Measurements from ENCODE around the gene KCNK3. TPM values are rescaled to one million over a fixed set of nuclear protein-coding genes. Genes with fewer than 3 reads are reported as not detected.
A peak's percentile ranks its signal among the peaks of the same experiment; 100 is the strongest.

KCNK3 gene
- polyA plus RNA-seq, 1 of the 3 experiments (the other 2 are of a cell fraction), result 0.16 TPM

DNA sequence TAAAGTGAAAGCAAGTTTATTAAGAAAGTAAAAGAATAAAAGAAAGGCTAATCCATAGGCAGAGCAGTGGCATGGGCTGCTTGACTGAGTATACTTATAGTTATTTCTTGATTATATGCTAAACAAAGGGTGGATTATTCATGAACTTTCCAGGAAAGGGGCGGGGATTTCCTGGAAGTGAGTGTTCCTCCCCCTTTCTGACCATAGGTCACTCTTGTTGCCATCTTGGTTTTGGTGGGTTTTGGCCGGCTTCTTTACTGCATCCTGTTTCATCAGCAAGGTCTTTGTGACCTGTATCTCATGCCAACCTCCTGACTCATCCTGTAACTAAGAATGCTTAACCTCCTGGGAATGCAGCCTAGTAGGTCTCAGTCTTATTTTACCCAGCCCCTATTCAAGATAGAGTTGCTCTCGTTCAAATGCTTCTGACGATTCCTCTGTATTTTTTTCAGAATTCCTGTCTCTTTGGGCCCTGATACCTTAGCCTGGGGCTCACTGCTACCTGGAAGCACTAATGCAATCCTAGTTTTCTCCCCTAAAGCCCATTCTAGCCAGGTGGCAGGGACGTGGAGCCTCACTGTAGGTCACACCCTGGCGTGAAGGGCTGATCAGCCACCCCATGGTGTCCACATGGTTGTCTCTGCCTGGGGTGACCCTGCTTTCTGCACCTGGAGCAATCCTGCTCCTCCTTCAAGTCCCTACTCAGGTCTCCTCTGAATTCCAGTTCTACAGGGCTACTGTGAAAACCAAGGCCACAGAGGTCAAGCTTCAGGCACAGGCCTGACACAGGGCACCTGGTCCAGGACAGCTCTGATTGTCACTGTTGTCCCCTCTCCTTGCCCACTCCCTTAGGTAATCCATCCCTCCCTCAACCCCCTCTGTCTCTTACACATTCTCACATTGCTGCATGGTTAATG, 65.6 kb downstream of the KCNK3 start:
- Histone ChIP-seq H3K4me2 (peak overlapping the region; percentile 60), H3K27ac (ENCODE audit: low read depth in 2 of 2, low read length in 1 of 2) (peak overlapping the region; percentile 53 to 78), H3K36me3 (replicated peaks in 1 of 2; ENCODE audit: control insufficient read depth in 1 of 2, insufficient read depth in 2 of 2, low read length in 1 of 2) (no peaks in the 10 kb centered on the region), H3K9ac (peak overlapping the region; percentile 42), H3K9me3 (no peaks in the 10 kb centered on the region), H3K9me2 (no peaks in the 10 kb centered on the region), H3K79me2 (ENCODE audit: insufficient read depth) (no peaks in the 10 kb centered on the region), H3K4me3 (ENCODE audit: low read depth in 2 of 2, low read length in 1 of 2) (no peak overlapping the region), H3K4me1 (ENCODE audit: control insufficient read depth in 1 of 2, insufficient read depth in 2 of 2, low read depth in 1 of 2, low read length in 1 of 2) (peaks cover 9 to 15% of the 10 kb centered on the region in 2 experiments; a peak in 3 of 4 replicates), H4K20me1 (ENCODE audit: insufficient read depth) (no peaks in the 10 kb centered on the region), H3K27me3 (ENCODE audit: insufficient read depth) (no peaks in the 10 kb centered on the region), H2AFZ (ENCODE audit: low read depth) (peak overlapping the region; percentile 70), H3F3A (replicated peaks; ENCODE audit: insufficient read depth) (peaks cover 6% of the 10 kb centered on the region)
- ChIA-PET POLR2A (no interaction called here), CTCF (interaction anchor here (1.5 to 4.6 kb wide), 4 partner anchors 12 to 152 kb away, joined by 4 to 27 read pairs (median 9); no protein-coding TSS in a partner anchor)
- whole genome bisulfite sequencing (ENCODE audit: low lambda C conversion rate), result 32% methylated on average over 6 of the region's 6 CpGs
- peak; percentile 5 for DNase-seq
- TF ChIP-seq MXI1 (IDR thresholded peaks at IDR 0.05; ENCODE audit: low read depth, low read length) (no peak), EP300 (IDR thresholded peaks at IDR 0.05; ENCODE audit: borderline replicate concordance in 1 of 2, low read depth in 1 of 2, low read length in 1 of 2) (peak in 1 of 2 experiments; percentile 83; a peak in 1 of 4 replicates), RCOR1 (IDR thresholded peaks at IDR 0.05; ENCODE audit: low read length) (no peak), FOXJ3 (CRISPR knock-in tag; IDR thresholded peaks at IDR 0.05) (no peak), JUND (IDR thresholded peaks at IDR 0.05) (no peak; the same call in 1 of the 2 replicates), TEAD4 (IDR thresholded peaks at IDR 0.05; ENCODE audit: borderline replicate concordance, insufficient read depth) (peak; percentile 94), EZH2phosphoT487 (IDR thresholded peaks at IDR 0.05; ENCODE audit: borderline replicate concordance, low read depth) (no peak), ELF1 (IDR thresholded peaks at IDR 0.05) (peak; percentile 50), MEF2A (IDR thresholded peaks at IDR 0.05; ENCODE audit: borderline replicate concordance, low read depth) (no peak; the same call in 1 of the 2 replicates), GATA2 (CRISPR knock-in tag; IDR thresholded peaks at IDR 0.05) (no peak), GABPA (IDR thresholded peaks at IDR 0.05; ENCODE audit: low read depth) (peak; percentile 41; the same call in 1 of the 2 replicates), YY1 (IDR thresholded peaks at IDR 0.05; ENCODE audit: low read depth) (peak; percentile 74), FOSL2 (IDR thresholded peaks at IDR 0.05; ENCODE audit: borderline replicate concordance, low read depth) (peak; percentile 94), SMC3 (IDR thresholded peaks at IDR 0.05; ENCODE audit: low read depth, low read length) (no peak), SIN3A (IDR thresholded peaks at IDR 0.05; ENCODE audit: borderline replicate concordance, low read depth, low read length) (peak; percentile 49; the same call in 1 of the 2 replicates), FOXM1 (IDR thresholded peaks at IDR 0.05; ENCODE audit: low read depth) (no peak), RFX5 (IDR thresholded peaks at IDR 0.05; ENCODE audit: low read length) (no peak), CHD2 (IDR thresholded peaks at IDR 0.05; ENCODE audit: low read length, partially characterized antibody) (no peak), RAD21 (IDR thresholded peaks at IDR 0.05; ENCODE audit: low read length) (no peak)
- TF ChIP-seq, protein P1, sequence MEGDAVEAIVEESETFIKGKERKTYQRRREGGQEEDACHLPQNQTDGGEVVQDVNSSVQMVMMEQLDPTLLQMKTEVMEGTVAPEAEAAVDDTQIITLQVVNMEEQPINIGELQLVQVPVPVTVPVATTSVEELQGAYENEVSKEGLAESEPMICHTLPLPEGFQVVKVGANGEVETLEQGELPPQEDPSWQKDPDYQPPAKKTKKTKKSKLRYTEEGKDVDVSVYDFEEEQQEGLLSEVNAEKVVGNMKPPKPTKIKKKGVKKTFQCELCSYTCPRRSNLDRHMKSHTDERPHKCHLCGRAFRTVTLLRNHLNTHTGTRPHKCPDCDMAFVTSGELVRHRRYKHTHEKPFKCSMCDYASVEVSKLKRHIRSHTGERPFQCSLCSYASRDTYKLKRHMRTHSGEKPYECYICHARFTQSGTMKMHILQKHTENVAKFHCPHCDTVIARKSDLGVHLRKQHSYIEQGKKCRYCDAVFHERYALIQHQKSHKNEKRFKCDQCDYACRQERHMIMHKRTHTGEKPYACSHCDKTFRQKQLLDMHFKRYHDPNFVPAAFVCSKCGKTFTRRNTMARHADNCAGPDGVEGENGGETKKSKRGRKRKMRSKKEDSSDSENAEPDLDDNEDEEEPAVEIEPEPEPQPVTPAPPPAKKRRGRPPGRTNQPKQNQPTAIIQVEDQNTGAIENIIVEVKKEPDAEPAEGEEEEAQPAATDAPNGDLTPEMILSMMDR (IDR thresholded peaks at IDR 0.05), result no peak
- TF ChIP-seq, protein P2, sequence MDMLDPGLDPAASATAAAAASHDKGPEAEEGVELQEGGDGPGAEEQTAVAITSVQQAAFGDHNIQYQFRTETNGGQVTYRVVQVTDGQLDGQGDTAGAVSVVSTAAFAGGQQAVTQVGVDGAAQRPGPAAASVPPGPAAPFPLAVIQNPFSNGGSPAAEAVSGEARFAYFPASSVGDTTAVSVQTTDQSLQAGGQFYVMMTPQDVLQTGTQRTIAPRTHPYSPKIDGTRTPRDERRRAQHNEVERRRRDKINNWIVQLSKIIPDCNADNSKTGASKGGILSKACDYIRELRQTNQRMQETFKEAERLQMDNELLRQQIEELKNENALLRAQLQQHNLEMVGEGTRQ (IDR thresholded peaks at IDR 0.05; ENCODE audit: borderline replicate concordance, low read depth, low read length), result no peak
- TF ChIP-seq, protein P3, sequence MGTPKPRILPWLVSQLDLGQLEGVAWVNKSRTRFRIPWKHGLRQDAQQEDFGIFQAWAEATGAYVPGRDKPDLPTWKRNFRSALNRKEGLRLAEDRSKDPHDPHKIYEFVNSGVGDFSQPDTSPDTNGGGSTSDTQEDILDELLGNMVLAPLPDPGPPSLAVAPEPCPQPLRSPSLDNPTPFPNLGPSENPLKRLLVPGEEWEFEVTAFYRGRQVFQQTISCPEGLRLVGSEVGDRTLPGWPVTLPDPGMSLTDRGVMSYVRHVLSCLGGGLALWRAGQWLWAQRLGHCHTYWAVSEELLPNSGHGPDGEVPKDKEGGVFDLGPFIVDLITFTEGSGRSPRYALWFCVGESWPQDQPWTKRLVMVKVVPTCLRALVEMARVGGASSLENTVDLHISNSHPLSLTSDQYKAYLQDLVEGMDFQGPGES (IDR thresholded peaks at IDR 0.05; ENCODE audit: low read depth, low read length), result no peak
- TF ChIP-seq, protein P4, sequence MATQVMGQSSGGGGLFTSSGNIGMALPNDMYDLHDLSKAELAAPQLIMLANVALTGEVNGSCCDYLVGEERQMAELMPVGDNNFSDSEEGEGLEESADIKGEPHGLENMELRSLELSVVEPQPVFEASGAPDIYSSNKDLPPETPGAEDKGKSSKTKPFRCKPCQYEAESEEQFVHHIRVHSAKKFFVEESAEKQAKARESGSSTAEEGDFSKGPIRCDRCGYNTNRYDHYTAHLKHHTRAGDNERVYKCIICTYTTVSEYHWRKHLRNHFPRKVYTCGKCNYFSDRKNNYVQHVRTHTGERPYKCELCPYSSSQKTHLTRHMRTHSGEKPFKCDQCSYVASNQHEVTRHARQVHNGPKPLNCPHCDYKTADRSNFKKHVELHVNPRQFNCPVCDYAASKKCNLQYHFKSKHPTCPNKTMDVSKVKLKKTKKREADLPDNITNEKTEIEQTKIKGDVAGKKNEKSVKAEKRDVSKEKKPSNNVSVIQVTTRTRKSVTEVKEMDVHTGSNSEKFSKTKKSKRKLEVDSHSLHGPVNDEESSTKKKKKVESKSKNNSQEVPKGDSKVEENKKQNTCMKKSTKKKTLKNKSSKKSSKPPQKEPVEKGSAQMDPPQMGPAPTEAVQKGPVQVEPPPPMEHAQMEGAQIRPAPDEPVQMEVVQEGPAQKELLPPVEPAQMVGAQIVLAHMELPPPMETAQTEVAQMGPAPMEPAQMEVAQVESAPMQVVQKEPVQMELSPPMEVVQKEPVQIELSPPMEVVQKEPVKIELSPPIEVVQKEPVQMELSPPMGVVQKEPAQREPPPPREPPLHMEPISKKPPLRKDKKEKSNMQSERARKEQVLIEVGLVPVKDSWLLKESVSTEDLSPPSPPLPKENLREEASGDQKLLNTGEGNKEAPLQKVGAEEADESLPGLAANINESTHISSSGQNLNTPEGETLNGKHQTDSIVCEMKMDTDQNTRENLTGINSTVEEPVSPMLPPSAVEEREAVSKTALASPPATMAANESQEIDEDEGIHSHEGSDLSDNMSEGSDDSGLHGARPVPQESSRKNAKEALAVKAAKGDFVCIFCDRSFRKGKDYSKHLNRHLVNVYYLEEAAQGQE (IDR thresholded peaks at IDR 0.05; ENCODE audit: low read depth, low read length), result no peak
- TF ChIP-seq, protein P5, sequence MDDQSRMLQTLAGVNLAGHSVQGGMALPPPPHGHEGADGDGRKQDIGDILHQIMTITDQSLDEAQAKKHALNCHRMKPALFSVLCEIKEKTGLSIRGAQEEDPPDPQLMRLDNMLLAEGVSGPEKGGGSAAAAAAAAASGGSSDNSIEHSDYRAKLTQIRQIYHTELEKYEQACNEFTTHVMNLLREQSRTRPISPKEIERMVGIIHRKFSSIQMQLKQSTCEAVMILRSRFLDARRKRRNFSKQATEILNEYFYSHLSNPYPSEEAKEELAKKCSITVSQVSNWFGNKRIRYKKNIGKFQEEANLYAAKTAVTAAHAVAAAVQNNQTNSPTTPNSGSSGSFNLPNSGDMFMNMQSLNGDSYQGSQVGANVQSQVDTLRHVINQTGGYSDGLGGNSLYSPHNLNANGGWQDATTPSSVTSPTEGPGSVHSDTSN (IDR thresholded peaks at IDR 0.05), result peak; percentile 50; the same call in 1 of the 2 replicates

All from SK-N-SH (cell line).